WTC11 (cell line): ENCODE data around the gene ARHGDIG.

ENCODE experiments used
- ARID4B ChIP-seq: sonication (generic); formaldehyde crosslinking; IDR thresholded peaks from 2 replicates; pipeline ENCODE4 v1.8.0; 2023; ENCODE audit warnings: missing genetic modification reagents, mild to moderate bottlenecking, borderline replicate concordance
- ATF3 ChIP-seq: sonication (generic); formaldehyde crosslinking; conservative IDR thresholded peaks from 2 replicates; pipeline ENCODE4 v1.8.1; 2022; ENCODE audit warnings: mild to moderate bottlenecking, missing genetic modification reagents
- CREB1 ChIP-seq: sonication (generic); formaldehyde crosslinking; IDR thresholded peaks from 2 replicates; pipeline ENCODE4 v1.8.0; 2023; ENCODE audit warnings: mild to moderate bottlenecking, missing genetic modification reagents
- CREM ChIP-seq: sonication (generic); formaldehyde crosslinking; IDR thresholded peaks from 2 replicates; pipeline ENCODE4 v1.8.1; 2022; ENCODE audit warnings: mild to moderate bottlenecking, missing genetic modification reagents, moderate library complexity
- CTCF ChIP-seq: fragments of 200-600 bp; IDR thresholded peaks from 2 replicates; pipeline ENCODE4 v1.8.0; 2022; ENCODE audit warnings: antibody characterized with exemption
- FOXJ3 ChIP-seq: sonication (generic); formaldehyde crosslinking; IDR thresholded peaks from 2 replicates; pipeline ENCODE4 v1.9.0; 2021; ENCODE audit warnings: missing genetic modification reagents, mild to moderate bottlenecking, borderline replicate concordance
- MYBL2 ChIP-seq: sonication (generic); formaldehyde crosslinking; IDR thresholded peaks from 2 replicates; pipeline ENCODE4 v1.8.1; 2023; ENCODE audit warnings: mild to moderate bottlenecking, moderate library complexity, missing genetic modification reagents
- NR3C1 ChIP-seq: sonication (generic); formaldehyde crosslinking; conservative IDR thresholded peaks from 2 replicates; pipeline ENCODE4 v1.8.1; 2023; ENCODE audit warnings: low read depth, mild to moderate bottlenecking, missing genetic modification reagents
- SP1 ChIP-seq: sonication (generic); formaldehyde crosslinking; conservative IDR thresholded peaks from 2 replicates; pipeline ENCODE4 v1.8.1; 2022; ENCODE audit warnings: missing genetic modification reagents
- TF ChIP-seq, protein P1 (sequence below): sonication (generic); formaldehyde crosslinking; IDR thresholded peaks from 2 replicates; pipeline ENCODE4 v1.8.1; 2022; ENCODE audit warnings: low read depth, mild to moderate bottlenecking, moderate library complexity, missing genetic modification reagents, borderline replicate concordance
- TF ChIP-seq, protein P2 (sequence below): sonication (generic); formaldehyde crosslinking; IDR thresholded peaks from 2 replicates; pipeline ENCODE4 v1.8.1; 2023; ENCODE audit warnings: mild to moderate bottlenecking, missing genetic modification reagents, moderate library complexity
- TF ChIP-seq, protein P3 (sequence below): sonication (generic); formaldehyde crosslinking; IDR thresholded peaks from 2 replicates; pipeline ENCODE4 v1.8.0; 2022; ENCODE audit warnings: mild to moderate bottlenecking, missing genetic modification reagents
- TF ChIP-seq, protein P4 (sequence below): sonication (generic); formaldehyde crosslinking; IDR thresholded peaks from 2 replicates; pipeline ENCODE4 v1.8.0; 2022; ENCODE audit warnings: mild to moderate bottlenecking, missing genetic modification reagents

GRCh38 chr16:286491-287297, 6.3 kb downstream of the ARHGDIG start:
- TF ChIP-seq CTCF (no peak), MYBL2 (no peak), CREB1 (CRISPR knock-in tag) (no peak), ARID4B (CRISPR knock-in tag) (no peak), NR3C1 (CRISPR knock-in tag) (no peak), SP1 (CRISPR knock-in tag) (no peak), CREM (CRISPR knock-in tag) (no peak), ATF3 (CRISPR knock-in tag) (no peak), FOXJ3 (CRISPR knock-in tag) (no peak)
- TF ChIP-seq, protein P1, sequence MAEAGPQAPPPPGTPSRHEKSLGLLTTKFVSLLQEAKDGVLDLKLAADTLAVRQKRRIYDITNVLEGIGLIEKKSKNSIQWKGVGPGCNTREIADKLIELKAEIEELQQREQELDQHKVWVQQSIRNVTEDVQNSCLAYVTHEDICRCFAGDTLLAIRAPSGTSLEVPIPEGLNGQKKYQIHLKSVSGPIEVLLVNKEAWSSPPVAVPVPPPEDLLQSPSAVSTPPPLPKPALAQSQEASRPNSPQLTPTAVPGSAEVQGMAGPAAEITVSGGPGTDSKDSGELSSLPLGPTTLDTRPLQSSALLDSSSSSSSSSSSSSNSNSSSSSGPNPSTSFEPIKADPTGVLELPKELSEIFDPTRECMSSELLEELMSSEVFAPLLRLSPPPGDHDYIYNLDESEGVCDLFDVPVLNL (CRISPR knock-in tag), result no peak
- TF ChIP-seq, protein P2, sequence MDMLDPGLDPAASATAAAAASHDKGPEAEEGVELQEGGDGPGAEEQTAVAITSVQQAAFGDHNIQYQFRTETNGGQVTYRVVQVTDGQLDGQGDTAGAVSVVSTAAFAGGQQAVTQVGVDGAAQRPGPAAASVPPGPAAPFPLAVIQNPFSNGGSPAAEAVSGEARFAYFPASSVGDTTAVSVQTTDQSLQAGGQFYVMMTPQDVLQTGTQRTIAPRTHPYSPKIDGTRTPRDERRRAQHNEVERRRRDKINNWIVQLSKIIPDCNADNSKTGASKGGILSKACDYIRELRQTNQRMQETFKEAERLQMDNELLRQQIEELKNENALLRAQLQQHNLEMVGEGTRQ, result no peak
- TF ChIP-seq, protein P3, sequence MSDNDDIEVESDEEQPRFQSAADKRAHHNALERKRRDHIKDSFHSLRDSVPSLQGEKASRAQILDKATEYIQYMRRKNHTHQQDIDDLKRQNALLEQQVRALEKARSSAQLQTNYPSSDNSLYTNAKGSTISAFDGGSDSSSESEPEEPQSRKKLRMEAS (CRISPR knock-in tag), result no peak
- TF ChIP-seq, protein P4, sequence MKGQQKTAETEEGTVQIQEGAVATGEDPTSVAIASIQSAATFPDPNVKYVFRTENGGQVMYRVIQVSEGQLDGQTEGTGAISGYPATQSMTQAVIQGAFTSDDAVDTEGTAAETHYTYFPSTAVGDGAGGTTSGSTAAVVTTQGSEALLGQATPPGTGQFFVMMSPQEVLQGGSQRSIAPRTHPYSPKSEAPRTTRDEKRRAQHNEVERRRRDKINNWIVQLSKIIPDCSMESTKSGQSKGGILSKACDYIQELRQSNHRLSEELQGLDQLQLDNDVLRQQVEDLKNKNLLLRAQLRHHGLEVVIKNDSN (CRISPR knock-in tag), result no peak
